Amniotic epithelial cell (primary cell): ENCODE results near the gene ZNF514.
"Not testable (repeated sequence)": the region's sequence is repeated elsewhere in the genome, so short reads cannot be mapped to it uniquely, and the experiment has no call there.

ENCODE experiments used
- DNase-seq: peaks from one replicate; pipeline ENCODE4 v3.0.0-alpha.2; 2010; ENCODE audit warnings: low read depth

The ZNF514 gene

DNA sequence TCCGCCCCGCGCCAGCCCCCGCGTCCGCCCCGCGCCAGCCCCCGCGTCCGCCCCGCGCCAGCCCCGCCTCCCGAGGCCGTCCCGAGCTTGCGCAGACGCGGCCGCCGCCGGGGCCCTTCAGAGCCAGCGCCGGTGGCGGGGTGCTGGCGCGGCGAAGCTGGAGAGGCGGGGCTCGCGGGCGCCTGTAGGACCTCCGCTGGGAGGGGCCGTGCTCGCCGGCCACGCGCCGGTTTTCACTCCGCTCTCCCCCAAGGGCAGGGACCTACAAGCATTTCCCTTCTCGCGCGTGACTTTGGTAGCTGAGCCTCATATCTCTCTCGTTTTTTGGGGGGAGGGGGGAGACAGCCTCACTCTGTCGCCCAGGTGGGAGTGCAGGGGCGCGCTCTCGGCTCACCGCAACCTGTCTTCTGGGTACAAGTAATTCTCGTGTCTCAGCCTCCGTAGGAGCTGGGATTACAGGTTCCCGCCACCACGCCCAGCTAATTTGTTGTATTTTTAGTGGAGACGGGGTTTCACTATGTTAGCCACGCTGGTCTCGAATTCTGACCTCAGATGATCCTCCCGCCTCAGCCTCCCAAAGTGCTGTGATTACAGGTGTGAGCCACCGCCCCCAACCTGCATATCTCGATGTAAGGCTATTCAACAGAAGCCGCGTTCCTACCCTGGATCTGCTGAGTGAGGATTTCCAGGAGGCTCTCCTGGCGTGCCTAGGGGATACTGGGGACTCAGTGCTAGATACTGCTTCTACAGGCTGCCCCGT is at the start of gene ZNF514:
Gene ZNF514, minus strand, starts transcription at position 159 of the 760 bp plus-strand sequence. CDS start 6,595 bp downstream, outside the sequence.
- DNase-seq, result peak; percentile 65

DNA sequence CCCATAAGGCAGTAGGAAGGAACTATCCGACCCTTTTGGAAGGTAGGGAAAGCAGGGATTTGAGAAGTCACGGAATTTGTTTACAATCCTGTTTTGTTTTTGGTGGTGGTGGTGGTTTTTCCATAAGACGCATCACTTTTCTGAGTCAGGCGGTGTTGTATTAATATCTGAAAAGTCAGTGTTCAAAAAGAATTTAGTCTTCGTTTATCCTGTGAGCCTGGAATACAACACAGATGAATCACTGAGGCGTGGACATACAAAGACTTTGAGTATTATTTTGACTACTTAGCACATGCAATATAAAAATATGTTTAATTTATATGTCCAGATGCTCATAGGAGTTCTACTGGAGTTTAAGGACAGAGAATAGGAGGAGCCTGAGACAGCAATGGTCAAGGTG is 48.5 kb upstream of the ZNF514 start:
- peak; percentile 10 for DNase-seq

DNA sequence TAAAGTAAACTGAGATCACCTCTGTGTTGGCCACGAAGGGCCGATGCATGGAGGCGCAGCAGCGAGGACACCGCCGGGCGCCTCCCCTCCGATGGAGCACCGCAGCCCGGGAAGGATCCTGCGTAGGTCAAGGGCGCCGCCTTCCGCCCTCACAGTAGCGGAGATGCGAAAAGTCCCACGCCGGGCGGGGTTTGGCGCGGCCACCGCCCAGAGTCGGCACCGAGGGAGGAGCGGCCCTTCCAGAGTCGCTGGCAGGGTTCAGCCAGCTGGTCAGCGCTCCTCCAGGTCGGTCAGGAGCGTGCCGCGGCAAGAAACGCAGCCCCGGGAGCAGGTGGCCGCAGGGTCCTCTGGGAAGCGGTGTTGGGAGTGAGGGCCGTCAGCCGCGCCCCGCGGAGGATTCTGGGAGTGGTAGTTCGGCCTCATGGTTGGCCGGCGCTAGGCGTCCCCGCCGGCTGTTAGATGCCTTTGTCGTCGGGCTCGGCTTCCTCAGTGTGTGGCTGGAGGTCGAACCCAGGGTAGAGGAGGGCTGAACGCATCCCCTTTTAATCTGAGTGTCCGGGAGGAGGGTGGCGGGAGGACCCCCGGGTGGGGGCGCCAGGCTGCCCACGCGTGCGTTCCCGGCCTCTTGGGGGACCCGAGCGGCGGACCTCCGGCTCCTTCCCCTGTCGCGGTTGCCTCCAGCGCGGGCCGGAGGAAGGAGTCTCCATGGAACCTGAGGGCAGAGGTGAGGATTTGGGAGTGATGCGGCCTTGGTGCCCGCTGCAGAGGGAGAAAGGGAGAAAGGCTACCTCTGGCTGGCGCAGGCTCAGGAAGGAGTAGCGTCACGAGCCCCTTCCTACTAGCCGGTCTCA is 47.7 kb upstream of the ZNF514 start, which contains the start of gene ZNF892:
Gene ZNF892, plus strand, starts transcription at position 411 of the 851 bp plus-strand sequence. Its CDS starts 295 bp downstream, at position 706.
- peak; percentile 86 for DNase-seq

DNA sequence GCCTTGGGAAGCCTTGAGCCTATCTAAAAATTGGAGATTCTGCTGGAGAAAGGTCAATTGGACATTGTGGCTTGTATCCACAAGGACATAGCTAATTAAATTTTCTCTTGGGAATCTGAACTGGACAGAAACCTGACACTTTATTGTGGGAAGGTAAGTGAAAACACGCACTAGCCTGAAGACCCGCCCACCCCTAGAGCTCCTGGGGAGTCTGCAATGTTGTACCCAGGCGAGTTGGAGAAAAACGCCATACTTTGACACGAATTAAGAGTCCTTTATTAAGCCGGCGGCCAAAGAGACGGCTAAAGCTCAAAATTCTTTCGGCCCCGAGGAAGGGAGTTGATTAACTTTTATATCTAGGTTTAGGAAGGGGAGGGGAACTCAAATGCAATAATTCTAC is 46.4 kb upstream of the ZNF514 start:
- no peak for DNase-seq

DNA sequence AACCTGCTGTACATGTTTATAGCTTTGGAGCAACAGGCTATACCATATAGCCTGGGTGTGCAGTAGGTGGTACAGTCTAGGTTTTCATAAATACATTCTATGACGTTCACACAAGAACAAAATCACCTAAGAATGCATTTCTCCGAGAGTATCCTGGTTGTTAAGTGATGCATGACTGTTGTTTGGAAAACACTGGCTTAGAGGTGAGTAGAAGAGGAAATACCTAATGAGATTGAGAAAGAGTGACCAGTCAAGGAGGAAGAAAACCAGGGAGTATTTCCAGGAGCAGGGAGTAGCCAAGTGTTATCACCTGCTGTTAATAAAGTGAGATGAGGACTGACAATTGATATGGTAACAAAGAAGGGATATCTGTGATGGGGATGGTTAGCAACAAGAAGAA is 44.7 kb upstream of the ZNF514 start:
- no peak for DNase-seq

DNA sequence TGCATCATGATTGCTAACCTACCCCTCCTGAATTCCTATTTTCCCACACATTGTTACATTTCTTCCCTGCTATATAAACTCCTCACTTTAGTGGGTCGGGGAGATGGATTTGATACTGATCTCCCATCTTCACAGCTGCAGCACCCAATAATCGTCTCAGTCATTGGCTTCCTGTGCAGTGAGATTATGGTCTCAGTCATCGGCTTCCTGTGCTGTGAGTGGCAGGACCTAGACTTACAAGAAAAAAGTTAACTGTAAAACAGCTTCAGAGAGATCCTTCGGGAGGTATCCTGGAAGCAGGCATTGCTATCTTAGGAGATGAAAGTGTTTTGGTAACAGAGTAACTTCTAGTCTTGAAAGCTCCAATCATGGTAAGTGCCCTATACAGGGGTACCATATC is 44.3 kb upstream of the ZNF514 start:
- DNase-seq, result no peak

DNA sequence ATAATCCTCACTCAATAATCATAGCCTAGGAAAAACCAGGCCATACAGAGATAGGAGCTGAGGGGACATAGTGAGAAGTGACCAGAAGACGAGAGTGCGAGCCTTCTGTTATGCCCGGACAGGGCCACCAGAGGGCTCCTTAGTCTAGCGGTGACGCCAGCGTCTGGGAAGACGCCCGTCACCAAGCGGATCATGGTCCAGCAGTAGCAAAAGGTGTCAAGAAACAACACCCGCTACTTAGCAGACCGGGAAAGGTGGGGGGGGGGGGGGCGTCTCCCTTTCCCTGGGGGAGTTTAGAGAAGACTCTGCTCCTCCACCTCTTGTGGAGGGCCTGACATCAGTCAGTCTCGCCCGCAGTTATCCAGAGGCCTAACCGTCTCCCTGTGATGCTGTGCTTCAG is 33.3 kb upstream of the ZNF514 start:
- not testable (repeated sequence) for DNase-seq

DNA sequence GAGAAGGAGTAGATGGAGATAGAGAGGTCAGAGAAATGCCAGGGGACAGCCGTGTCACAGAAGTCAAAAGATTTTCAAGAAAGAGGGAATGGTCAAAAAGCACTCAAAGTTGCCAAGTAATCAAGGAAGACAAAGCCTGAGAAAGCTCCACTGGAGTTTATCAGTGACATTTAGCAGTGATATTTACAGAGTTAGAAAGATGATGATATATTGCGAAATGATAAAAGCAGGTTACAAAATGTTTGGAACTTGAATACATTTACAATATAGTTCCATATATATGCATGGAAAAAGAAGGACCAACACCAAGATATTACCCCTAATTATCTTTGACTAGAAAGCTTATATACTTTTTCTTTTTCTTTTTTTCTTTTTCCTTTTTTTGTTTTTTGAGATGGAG is 26.3 kb upstream of the ZNF514 start:
- peak; percentile 7 for DNase-seq

DNA sequence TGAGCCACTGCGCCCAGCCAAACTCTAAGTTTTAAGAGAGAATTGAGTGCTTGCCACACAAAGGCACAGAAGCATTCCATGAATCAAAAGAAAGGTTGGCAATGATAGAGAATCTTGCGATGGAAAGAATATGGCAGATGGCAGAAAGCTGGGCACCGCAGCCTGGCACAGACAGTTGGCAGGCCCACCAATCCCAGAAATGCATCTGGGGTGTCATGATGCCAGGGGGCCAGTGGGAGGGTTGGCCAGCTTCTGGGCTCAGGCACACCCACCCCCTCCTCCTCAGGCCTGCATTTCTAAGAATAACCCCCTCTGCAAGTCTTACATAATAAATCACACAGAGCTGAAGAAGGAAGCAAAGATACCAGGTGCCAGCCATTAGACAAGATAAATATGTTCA is 25.5 kb upstream of the ZNF514 start:
- DNase-seq, result no peak

DNA sequence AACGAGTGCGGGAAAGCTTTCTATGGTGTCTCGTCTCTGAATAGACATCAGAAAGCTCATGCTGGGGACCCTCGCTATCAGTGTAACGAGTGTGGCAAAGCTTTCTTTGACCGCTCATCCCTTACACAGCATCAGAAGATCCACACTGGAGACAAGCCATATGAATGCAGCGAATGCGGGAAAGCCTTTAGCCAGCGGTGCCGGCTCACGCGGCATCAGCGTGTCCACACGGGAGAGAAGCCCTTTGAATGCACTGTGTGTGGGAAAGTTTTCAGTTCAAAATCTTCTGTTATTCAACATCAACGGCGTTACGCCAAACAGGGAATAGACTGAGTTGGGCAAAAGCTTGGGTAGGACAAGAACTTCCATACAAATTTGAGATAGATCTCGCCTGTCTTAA is 22.1 kb upstream of the ZNF514 start:
- DNase-seq, result no peak

DNA sequence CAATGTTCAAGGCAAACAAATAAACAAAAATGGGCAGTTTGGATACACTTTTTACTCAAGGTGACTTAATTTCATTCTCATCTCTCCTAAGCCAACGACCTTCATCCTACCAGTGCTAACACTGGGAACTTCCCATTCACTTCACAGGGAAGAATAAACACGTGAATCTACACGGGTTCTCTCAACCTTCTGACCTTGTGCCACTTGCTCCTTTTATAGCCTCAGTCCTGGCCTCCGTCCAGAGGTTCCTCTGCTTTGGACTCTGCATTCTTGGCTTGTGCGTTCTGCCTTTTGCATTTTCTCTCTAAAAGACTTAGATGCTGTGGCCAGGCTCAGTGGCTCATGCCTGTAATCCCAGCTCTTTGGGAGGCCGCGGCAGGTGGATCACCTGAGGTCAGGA is 19.8 kb upstream of the ZNF514 start:
- no peak for DNase-seq

DNA sequence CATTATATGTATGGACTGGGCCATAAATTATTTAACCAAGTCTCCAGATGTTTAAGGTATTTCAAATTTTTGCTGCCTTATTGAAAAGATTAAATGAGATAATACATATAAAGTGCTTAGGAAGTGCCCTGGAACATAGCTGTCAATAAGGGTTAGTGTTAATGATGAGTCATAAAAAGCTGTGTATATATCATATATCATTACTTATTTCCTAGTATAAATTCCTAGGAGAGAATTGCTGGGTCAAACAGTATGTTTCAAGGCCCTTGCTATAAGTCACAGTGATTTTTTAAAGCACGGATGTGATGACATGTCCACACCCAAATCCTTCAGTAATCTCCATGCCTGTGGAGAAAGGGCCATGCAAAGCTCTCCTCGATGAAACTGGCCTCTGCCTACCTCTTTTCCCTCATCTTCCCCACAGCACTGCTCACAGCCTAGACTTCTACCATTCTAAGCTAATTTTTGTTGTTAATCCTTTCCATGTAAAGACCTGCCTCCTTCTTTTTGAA is 14.4 kb upstream of the ZNF514 start:
- no peak for DNase-seq

DNA sequence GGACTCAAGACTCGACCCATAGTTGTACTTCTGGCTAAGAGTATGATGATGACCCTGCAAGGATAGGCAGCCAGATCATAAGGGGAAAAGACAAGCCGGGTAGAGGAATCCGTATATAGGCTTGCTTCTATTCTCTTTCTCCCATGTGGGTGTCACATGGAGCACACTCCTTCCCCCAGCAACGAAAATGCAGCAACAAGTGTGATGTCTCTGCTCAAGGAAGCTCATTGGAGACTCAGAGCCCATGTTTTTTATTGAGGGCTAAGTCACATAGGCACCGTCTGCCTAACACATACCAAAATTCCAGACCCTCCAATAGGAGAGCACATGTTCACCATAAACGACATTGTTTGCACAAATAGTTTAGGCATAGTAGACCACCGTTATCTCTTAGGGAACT is 12.3 kb upstream of the ZNF514 start:
- no peak for DNase-seq

DNA sequence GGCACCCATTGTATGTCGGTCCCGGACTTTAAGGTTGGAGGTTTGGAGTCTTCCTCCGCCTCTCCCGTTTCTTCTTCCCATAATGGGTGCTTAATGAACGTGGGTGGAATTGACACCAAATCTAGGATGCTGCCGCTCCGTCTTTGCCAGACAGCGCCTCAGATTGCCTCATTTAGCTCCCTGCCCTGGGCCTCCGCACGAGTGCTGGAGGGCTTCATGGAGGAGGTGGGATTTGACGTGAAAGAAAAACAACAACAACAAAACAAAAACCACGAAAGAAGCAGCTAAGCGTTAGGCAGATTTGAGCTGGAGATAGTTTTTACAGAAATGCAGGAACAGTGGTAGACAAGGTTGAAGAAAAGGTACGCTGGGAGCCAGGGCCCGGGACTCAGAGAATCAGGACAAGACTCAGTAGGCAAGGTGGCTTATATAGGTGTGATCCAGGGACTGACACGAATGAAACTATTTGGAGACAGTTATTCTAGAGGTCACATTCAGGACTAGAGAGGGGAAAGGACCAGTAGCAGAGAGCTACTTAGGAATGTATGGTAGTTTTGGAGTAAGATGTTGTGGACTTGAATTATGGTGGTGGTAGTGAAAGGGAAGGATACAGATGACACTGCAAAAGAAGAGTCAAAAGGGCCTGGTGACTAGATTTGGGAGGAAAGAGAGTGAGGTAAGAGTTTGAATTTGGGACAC is 6.6 kb upstream of the ZNF514 start:
- DNase-seq, result no peak

DNA sequence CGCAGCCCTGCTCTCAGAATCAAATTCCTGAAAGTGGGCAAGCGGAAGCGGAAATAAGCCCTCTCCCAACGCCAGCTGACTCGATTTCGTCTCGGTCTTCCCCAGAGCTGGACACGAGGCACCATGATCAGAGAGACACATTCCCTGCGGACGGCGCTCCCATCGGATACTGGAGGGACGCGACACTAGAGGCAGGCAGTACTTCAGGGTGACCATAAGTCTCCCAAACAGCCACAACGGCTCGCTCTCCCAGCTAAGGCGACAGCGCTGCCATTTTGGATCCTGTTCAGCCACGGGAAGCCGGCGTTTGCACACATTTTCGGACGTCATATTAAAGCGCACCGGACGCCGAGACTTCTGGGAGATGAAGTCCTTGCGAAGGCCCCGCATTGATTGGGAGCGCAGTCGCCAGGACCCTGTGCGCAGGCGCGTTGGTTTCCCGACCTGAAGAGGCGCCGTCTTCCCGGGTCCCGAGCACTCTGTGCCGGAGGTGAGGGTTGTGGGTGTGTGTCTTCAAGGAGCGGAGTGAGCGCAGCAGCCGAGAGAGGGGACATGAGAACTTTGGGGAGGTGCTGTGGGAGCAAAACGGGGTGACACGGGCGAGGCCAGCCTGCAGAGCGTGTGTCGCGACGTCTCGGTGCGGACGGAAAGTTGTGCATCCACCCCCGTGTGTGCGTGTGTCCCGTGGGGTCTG is 5.9 kb upstream of the ZNF514 start, which contains the start of gene ZNF2:
Gene ZNF2, plus strand, starts transcription at position 439 of the 694 bp plus-strand sequence. CDS start 10,418 bp downstream, outside the sequence.
- peak; percentile 96 for DNase-seq

DNA sequence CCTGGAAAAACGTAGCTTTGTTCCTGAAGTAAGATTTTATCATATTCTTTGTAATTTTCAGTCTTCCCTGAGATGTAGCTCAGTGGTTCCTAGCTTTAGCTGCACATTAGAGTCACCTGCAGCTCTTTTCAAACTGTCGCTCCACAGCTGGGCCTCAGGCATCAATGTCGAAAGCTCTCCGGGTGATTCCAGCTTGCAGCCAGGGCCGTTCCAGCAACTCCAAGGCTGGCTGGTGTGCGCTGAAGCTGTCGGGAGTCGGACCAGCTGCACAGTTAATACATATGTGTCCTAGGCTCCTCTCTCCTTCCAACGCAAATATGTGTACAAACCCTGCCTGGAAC is 5.4 kb upstream of the ZNF514 start:
- DNase-seq, result no peak

DNA sequence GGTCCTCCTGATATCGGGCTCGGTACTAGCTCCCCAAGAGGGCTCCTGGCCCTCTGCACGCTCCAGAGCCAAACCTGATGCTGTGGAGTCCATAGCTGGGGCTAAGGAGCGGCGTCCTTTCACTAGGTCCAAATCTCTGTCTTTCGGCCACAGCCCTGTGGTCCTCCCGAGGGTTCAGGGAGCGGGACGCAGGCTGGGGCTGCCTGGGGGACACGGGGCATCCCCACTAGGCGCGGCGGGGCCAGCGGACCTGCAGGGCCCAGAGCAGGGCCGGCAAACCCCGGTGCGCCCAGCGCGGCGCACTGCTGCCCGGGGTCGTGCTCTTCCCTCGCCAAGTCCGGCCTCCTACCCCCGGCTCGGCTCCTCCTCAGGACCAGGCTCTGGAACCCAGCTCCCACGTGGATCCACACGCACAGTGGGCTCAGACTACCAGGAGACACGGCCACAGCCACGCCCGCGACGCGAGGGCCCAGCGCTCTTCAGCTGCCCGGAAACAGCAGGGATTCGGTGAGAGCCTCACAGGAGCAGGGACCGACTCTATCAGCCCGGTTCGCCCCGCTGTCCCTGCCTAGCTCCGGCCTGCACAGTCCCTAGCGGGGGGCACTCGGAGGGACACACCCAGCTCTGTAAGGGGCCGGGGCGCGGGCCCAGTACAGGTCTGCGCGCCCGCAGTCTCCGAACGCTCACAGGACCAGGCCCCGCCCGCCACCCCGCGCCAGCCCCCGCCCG is 593 bp downstream of the ZNF514 start:
- peak; percentile 53 for DNase-seq

DNA sequence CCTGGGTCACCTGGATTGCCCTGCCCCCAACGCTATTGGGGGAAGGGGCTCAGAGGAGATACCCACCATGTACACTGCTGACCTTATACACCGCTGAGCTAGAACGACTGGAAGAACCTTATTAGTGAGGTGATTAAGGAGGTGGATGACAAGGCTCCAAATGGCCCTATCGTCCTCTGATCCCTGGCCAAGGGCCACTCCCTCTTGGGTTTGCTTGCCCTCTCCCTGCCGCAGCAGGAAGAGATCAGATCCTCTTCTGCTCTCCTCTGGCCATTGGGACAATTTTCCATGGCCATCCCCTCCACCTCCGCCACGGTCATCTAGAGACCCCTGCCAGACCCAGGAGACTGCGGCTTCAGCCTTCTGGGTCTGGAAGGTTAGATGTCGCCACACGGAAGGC is 1.2 kb downstream of the ZNF514 start:
- no peak for DNase-seq

DNA sequence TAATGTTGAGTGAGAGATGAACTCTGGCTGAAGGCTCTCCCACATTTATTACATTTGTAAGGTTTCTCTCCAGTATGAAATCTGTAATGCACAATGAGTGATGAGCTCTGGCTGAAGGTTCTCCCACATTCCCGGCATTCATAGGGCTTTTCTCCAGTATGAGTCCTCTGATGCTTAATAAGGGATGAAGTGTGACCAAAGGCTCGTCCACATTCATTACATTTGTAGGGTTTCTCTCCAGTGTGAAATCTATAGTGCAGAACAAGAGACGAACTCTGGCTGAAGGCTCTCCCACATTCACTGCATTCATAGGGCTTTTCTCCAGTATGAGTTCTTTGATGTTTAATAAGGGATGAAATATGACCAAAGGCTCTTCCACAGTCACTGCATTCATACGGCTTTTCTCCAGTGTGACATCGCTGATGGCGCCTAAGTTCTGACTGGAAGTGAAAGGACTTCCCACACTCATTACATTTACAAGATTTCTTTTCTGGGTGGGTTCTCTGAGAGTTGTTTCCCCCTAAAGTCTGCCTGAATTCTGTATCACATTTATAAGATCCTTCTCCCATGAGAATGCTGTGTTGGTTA is 10.2 kb downstream of the ZNF514 start:
- DNase-seq, result peak; percentile 35

DNA sequence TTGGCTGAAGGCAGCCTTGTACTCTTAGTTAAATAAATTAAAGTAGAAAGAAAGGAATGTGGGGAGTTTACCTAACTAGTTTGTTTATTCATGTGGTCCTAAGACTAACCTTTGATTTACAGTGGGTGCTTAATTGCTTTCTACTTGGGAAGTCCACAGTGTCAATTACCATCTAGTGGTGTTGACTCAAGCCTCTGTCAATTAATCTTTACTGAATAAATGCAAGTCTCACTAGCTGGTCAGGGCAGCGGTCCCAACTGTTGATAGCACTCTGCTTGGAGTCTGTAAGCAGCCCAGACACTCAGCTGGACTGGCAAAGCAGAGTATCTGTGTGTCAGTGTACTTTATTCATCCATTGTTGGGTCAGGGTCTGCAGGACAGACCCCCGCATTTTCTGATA is 15.8 kb downstream of the ZNF514 start:
- DNase-seq, result no peak

DNA sequence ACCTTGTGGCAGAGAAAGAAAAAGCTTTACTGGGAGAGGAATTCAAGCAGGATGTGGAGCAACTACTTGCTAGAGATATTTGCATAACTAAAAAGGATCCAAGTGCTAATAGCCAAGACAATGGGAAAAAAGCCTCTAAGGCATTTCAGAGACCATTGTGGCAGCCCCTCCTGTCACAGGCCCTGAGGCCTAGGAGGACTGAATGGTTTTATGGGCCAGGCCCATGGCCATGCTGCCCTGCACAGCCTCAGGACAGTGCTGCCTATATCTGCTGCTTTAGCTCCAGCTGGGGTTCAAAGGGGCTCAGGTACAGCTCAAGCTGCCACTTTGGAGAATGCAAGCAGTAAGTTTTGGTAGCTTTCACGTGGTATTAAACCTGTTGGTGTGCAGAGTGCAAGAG is 20.9 kb downstream of the ZNF514 start:
- DNase-seq, result no peak
